K562 (cell line): ENCODE results near the gene PSMB10. TPM values are rescaled to one million over a fixed set of nuclear protein-coding genes. Genes with fewer than 3 reads are reported as not detected.
A peak's percentile ranks its signal among the peaks of the same experiment; 100 is the strongest.

Experiments used
- BCL6 ChIP-seq: fragments of 250-450 bp; sonication (Bioruptor Pico); IDR thresholded peaks from 2 replicates; pipeline ENCODE4 v1.4.0; 2020
- CXXC5 ChIP-seq: fragments of 250-450 bp; sonication (Bioruptor Pico); IDR thresholded peaks from 2 replicates; pipeline ENCODE4 v1.8.0; 2022; ENCODE audit warnings: inconsistent platforms, mild to moderate bottlenecking, moderate library complexity
- MCM3 ChIP-seq: fragments of 450-650 bp; IDR thresholded peaks from 2 replicates; pipeline ENCODE4 v1.6.1; 2016
- SAFB ChIP-seq: fragments of 200-400 bp; formaldehyde crosslinking; IDR thresholded peaks from 2 replicates; pipeline ENCODE4 v1.6.1; 2017; ENCODE audit warnings: low read depth, low read length, borderline replicate concordance
- SPI1 ChIP-seq: IDR thresholded peaks from 2 replicates; pipeline ENCODE4 v1.6.1; 2011; ENCODE audit warnings: low read depth, low read length, control low read depth, borderline replicate concordance
- TAF7 ChIP-seq: fragments of 450-650 bp; IDR thresholded peaks from 2 replicates; pipeline ENCODE4 v1.6.1; 2016; ENCODE audit warnings: missing genetic modification characterization, missing compliant biosample characterization
- TCF3 ChIP-seq: sonication (generic); formaldehyde crosslinking; IDR thresholded peaks from 2 replicates; pipeline ENCODE4 v1.4.0; 2020; ENCODE audit warnings: mild to moderate bottlenecking, missing genetic modification reagents
- ZC3H4 ChIP-seq: sonication (generic); formaldehyde crosslinking; IDR thresholded peaks from 2 replicates; pipeline ENCODE4 v1.9.0; 2021; ENCODE audit warnings: missing genetic modification reagents, borderline replicate concordance
- ZNF143 ChIP-seq: sonication (generic); formaldehyde crosslinking; IDR thresholded peaks from 2 replicates; pipeline ENCODE4 v1.9.0; 2022; ENCODE audit warnings: mild to moderate bottlenecking, missing genetic modification reagents
- ZNF778 ChIP-seq: fragments of 450-650 bp; formaldehyde crosslinking; IDR thresholded peaks from 2 replicates; pipeline ENCODE4 v1.4.0; 2020; ENCODE audit warnings: mild to moderate bottlenecking, moderate library complexity
- polyA plus RNA-seq, 8 experiments: library from polyadenylated mRNA; depleted of rRNA in 4 of 8; stranded (reverse) in 5 of 8; unstranded in 3 of 8; fragments of >200 nt; fragmentation: Nextera tagmentation in 2 of 8; fragmentation: Illumina TruSeq in 1 of 8; extraction: Ambion mirVana in 2 of 8; extraction: Trizol in 1 of 8; gene quantifications; 2 replicates each; pipeline versions ENCODE4 v1.2.1 to v1.2.3, GENCODE V29; 2011 to 2014; ENCODE audit warnings: inconsistent platforms in 1 of 8, missing spikeins in 1 of 8
- total RNA-seq, 7 experiments: library from RNA; depleted of rRNA in 6 of 7; stranded (reverse); fragments of >200 nt in 6 of 7; fragmentation: Illumina TruSeq in 2 of 7; extraction: Trizol in 2 of 7; gene quantifications; 2 replicates each; pipeline versions ENCODE4 v1.2.1 to v1.2.3, GENCODE V29; 2011 to 2021; ENCODE audit warnings: low replicate concordance in 1 of 7
- TF ChIP-seq, protein P1 (sequence below), 2 experiments: fragments of 450-650 bp; IDR thresholded peaks; 2 replicates each; pipeline ENCODE4 v1.6.1; 2016
- TF ChIP-seq, protein P2 (sequence below): fragments of 450-650 bp; IDR thresholded peaks from 2 replicates; pipeline ENCODE4 v1.7.1; 2018; ENCODE audit warnings: mild to moderate bottlenecking, low read depth; ENCODE audit not compliant: partially characterized antibody
- TF ChIP-seq, protein P3 (sequence below): fragments of 250-450 bp; sonication (Bioruptor Pico); IDR thresholded peaks from 2 replicates; pipeline ENCODE4 v1.8.0; 2021; ENCODE audit warnings: moderate library complexity, mild to moderate bottlenecking, inconsistent platforms
- TF ChIP-seq, protein P4 (sequence below): fragments of 250-450 bp; sonication (Bioruptor Pico); IDR thresholded peaks from 2 replicates; pipeline ENCODE4 v1.4.0; 2020

The PSMB10 gene
- total and polyA plus RNA-seq, 9 of the 15 experiments (the other 6 are each of a cell fraction or from before 2014, with no cell fraction given), result 11.7 to 105 (median 51.0) TPM

DNA sequence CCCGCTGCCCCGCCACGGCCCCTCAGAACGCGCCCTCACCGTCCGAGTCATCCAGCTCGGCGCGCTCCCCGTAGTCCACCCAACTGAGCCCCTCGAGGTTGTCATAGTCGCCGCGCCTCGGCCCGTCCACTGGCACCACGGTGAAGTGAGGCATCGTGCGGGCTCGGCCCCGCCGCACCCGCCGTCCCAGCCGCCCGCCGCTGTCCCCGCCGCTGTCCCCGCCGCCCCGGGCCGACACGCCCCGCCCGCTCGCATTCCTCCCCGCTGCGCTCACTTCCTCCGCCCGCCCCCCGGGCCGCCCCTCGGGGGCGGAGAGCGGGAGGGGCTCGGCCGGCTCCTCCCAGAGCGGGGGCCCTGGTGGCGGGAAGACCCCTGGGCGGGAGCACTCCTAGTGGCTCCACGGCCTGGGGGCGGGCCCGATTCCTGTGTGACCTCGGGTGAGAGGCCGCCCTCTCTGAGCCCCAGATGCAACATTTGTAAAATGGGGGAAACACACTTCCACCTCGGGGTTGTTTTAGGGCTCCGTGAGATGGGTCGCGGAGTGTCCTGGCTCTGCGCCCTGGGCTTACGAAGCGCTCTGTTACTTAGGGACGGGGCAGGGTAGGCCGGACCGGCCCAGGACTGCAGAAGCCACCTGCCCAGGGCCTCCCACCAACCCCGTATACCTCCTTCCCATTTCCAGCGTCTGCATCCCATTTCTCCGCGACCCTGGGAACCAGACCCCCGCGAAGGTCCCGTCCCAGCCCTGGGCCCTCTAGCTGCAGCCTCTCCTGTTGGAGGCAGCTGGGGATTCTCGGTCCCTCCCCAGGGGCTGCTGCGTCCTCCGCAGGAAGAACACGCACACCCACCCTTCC is 32.0 kb upstream of the PSMB10 start, which contains the start of gene SLC12A4 (continued):
- TF ChIP-seq SPI1, result peak; percentile 72
- TF ChIP-seq, protein P1, sequence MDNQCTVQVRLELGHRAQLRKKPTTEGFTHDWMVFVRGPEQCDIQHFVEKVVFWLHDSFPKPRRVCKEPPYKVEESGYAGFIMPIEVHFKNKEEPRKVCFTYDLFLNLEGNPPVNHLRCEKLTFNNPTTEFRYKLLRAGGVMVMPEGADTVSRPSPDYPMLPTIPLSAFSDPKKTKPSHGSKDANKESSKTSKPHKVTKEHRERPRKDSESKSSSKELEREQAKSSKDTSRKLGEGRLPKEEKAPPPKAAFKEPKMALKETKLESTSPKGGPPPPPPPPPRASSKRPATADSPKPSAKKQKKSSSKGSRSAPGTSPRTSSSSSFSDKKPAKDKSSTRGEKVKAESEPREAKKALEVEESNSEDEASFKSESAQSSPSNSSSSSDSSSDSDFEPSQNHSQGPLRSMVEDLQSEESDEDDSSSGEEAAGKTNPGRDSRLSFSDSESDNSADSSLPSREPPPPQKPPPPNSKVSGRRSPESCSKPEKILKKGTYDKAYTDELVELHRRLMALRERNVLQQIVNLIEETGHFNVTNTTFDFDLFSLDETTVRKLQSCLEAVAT (IDR thresholded peaks at IDR 0.05), result no peak
- TF ChIP-seq CXXC5 (CRISPR knock-in tag), result peak; percentile 74
- TF ChIP-seq, protein P2, sequence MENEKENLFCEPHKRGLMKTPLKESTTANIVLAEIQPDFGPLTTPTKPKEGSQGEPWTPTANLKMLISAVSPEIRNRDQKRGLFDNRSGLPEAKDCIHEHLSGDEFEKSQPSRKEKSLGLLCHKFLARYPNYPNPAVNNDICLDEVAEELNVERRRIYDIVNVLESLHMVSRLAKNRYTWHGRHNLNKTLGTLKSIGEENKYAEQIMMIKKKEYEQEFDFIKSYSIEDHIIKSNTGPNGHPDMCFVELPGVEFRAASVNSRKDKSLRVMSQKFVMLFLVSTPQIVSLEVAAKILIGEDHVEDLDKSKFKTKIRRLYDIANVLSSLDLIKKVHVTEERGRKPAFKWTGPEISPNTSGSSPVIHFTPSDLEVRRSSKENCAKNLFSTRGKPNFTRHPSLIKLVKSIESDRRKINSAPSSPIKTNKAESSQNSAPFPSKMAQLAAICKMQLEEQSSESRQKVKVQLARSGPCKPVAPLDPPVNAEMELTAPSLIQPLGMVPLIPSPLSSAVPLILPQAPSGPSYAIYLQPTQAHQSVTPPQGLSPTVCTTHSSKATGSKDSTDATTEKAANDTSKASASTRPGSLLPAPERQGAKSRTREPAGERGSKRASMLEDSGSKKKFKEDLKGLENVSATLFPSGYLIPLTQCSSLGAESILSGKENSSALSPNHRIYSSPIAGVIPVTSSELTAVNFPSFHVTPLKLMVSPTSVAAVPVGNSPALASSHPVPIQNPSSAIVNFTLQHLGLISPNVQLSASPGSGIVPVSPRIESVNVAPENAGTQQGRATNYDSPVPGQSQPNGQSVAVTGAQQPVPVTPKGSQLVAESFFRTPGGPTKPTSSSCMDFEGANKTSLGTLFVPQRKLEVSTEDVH, result peak; percentile 96
- no peak for TF ChIP-seq SAFB
- no peak for TF ChIP-seq ZNF143
- TF ChIP-seq BCL6 (CRISPR knock-in tag), result no peak
- TF ChIP-seq, protein P3, sequence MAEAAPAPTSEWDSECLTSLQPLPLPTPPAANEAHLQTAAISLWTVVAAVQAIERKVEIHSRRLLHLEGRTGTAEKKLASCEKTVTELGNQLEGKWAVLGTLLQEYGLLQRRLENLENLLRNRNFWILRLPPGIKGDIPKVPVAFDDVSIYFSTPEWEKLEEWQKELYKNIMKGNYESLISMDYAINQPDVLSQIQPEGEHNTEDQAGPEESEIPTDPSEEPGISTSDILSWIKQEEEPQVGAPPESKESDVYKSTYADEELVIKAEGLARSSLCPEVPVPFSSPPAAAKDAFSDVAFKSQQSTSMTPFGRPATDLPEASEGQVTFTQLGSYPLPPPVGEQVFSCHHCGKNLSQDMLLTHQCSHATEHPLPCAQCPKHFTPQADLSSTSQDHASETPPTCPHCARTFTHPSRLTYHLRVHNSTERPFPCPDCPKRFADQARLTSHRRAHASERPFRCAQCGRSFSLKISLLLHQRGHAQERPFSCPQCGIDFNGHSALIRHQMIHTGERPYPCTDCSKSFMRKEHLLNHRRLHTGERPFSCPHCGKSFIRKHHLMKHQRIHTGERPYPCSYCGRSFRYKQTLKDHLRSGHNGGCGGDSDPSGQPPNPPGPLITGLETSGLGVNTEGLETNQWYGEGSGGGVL (CRISPR knock-in tag), result no peak
- no peak for TF ChIP-seq TCF3 (CRISPR knock-in tag)
- TF ChIP-seq MCM3, result no peak
- no peak for TF ChIP-seq ZNF778
- no peak for TF ChIP-seq TAF7 (tag)
- TF ChIP-seq, protein P4, sequence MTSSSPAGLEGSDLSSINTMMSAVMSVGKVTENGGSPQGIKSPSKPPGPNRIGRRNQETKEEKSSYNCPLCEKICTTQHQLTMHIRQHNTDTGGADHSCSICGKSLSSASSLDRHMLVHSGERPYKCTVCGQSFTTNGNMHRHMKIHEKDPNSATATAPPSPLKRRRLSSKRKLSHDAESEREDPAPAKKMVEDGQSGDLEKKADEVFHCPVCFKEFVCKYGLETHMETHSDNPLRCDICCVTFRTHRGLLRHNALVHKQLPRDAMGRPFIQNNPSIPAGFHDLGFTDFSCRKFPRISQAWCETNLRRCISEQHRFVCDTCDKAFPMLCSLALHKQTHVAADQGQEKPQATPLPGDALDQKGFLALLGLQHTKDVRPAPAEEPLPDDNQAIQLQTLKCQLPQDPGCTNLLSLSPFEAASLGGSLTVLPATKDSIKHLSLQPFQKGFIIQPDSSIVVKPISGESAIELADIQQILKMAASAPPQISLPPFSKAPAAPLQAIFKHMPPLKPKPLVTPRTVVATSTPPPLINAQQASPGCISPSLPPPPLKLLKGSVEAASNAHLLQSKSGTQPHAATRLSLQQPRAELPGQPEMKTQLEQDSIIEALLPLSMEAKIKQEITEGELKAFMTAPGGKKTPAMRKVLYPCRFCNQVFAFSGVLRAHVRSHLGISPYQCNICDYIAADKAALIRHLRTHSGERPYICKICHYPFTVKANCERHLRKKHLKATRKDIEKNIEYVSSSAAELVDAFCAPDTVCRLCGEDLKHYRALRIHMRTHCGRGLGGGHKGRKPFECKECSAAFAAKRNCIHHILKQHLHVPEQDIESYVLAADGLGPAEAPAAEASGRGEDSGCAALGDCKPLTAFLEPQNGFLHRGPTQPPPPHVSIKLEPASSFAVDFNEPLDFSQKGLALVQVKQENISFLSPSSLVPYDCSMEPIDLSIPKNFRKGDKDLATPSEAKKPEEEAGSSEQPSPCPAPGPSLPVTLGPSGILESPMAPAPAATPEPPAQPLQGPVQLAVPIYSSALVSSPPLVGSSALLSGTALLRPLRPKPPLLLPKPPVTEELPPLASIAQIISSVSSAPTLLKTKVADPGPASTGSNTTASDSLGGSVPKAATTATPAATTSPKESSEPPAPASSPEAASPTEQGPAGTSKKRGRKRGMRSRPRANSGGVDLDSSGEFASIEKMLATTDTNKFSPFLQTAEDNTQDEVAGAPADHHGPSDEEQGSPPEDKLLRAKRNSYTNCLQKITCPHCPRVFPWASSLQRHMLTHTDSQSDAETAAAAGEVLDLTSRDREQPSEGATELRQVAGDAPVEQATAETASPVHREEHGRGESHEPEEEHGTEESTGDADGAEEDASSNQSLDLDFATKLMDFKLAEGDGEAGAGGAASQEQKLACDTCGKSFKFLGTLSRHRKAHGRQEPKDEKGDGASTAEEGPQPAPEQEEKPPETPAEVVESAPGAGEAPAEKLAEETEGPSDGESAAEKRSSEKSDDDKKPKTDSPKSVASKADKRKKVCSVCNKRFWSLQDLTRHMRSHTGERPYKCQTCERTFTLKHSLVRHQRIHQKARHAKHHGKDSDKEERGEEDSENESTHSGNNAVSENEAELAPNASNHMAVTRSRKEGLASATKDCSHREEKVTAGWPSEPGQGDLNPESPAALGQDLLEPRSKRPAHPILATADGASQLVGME, result no peak
- no peak for TF ChIP-seq ZC3H4 (CRISPR knock-in tag)
